ENCODE results near the gene PRPF38B. TPM values are rescaled to one million over a fixed set of nuclear protein-coding genes. Genes with fewer than 3 reads are reported as not detected.

PRPF38B gene
- total and polyA plus RNA-seq, 2 of the 4 experiments (the other 2 are of a cell fraction) = 9.0 to 19.3 TPM

DNA sequence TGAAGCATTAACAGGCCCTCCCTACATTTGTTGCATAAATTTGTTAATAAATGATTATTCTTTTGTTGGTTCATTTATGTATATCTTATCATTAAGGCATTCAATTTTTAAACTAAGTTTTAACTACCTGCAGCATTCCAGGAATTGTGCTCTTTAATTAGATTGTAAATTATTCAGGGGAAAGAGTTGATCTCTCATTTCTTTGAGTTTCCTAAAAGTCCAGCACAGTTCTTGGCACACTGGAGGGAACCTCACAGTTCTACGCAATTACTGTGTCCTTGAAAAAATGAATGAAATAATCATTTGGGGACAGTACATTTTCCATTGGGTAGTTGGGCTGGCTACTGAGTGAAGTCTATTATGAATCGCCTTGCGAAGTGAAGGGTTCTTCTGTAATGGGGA lies 53.9 kb downstream of the PRPF38B start:
- peak overlapping the region; percentile 47; the same call in 1 of the 2 replicates for H3K4me2 ChIP-seq (ENCODE audit: low read depth, low read length)
- no peak for DNase-seq
- peak overlapping the region; percentile 47; the same call in 1 of the 2 replicates for H4K91ac ChIP-seq (ENCODE audit: insufficient read depth, low read depth, low read length)
- H2AK9ac ChIP-seq (replicated peaks; ENCODE audit: low read depth, low read length, poor library complexity) = peak overlapping the region; percentile 96
- peak overlapping the region; percentile 57; the same call in 1 of the 2 replicates for H3K56ac ChIP-seq (ENCODE audit: extremely low read depth, insufficient read depth, low read length)
- peak overlapping the region; percentile 22; the same call in 1 of the 2 replicates for H3K18ac ChIP-seq (ENCODE audit: low read depth, low read length)
- intact Hi-C loops (cut with micrococcal nuclease) = loop anchor here (1.0 to 2.0 kb wide), 3 partner anchors 23 to 151 kb away; partner anchors contain the start of gene PRPF38B
- TF ChIP-seq BHLHE40 (IDR thresholded peaks at IDR 0.05; ENCODE audit: low read depth, low read length) = no peak
- TF ChIP-seq CTCF (conservative IDR thresholded peaks at IDR 0.05; ENCODE audit: low read depth, low read length) = no peak
- TF ChIP-seq RAD21 (IDR thresholded peaks at IDR 0.05; ENCODE audit: low read length) = no peak
- TF ChIP-seq ELK1 (IDR thresholded peaks at IDR 0.05; ENCODE audit: borderline replicate concordance, low read depth, low read length) = no peak
- no peak for TF ChIP-seq CHD1 (IDR thresholded peaks at IDR 0.05; ENCODE audit: low read depth, low read length)
- no peak for TF ChIP-seq NFE2L2 (IDR thresholded peaks at IDR 0.05; ENCODE audit: low read depth, low read length)
- TF ChIP-seq POLR2A (IDR thresholded peaks at IDR 0.05; ENCODE audit: low read depth, low read length) = no peak
- TF ChIP-seq RCOR1 (IDR thresholded peaks at IDR 0.05; ENCODE audit: insufficient replicate concordance, low read length) = no peak
- TF ChIP-seq RFX5 (IDR thresholded peaks at IDR 0.05; ENCODE audit: low read depth, low read length) = no peak
- ChIA-PET CTCF (interaction anchor here (0.6 to 1.2 kb wide), 2 partner anchors 10 to 15 kb away, joined by 3 to 5 read pairs; no protein-coding TSS in a partner anchor), POLR2A (ENCODE audit: unreplicated experiment) (no interaction called here)
- H3K27ac ChIP-seq (ENCODE audit: insufficient read depth, low read length) = no peak overlapping the region
- H3K36me3 ChIP-seq (ENCODE audit: control insufficient read depth, insufficient read depth, low read length) = peaks cover 2% of the 10 kb centered on the region; the same call in 1 of the 2 replicates
- H2AFZ ChIP-seq (replicated peaks; ENCODE audit: low read length, poor library complexity) = peak overlapping the region; percentile 97
- peak overlapping the region; percentile 24 to 94; a peak in 3 of 4 replicates for H4K8ac ChIP-seq (ENCODE audit: low read depth in 2 of 2, low read length in 2 of 2)
- in situ Hi-C loops (cut with MboI; ENCODE audit: low sequenced_read_pairs) = loop anchor here (5.0 kb wide), 1 partner anchor 54 kb away; the partner anchor contains the start of gene PRPF38B
- peak overlapping the region; percentile 81; the same call in 1 of the 2 replicates for H2BK20ac ChIP-seq (ENCODE audit: low read depth, low read length)
- H3K9me3 ChIP-seq (ENCODE audit: control insufficient read depth, insufficient read depth, low read length) = no peaks in the 10 kb centered on the region
- H2BK120ac ChIP-seq (ENCODE audit: low read depth, low read length) = peak overlapping the region; percentile 84
- WGBS, 2 experiments (ENCODE audit: extremely low coverage in 2 of 2, insufficient read length in 1 of 2) = no CpG with 5 or more reads among the region's 3 CpGs
- peaks cover 5% of the 10 kb centered on the region; the same call in 1 of the 2 replicates for H4K20me1 ChIP-seq (ENCODE audit: insufficient read depth, low read length)
- ATAC-seq (ENCODE audit: low read depth) = no peak
- no peaks in the 10 kb centered on the region for H3K4me1 ChIP-seq (ENCODE audit: control insufficient read depth, insufficient read depth, low read length)
- dilution Hi-C loops (cut with HindIII; ENCODE audit: low sequenced_read_pairs, unreplicated experiment) = no loop called here
- BruUV-seq (replicated peaks) = no TSS peak
- H3K4ac ChIP-seq (ENCODE audit: low read depth, low read length) = peak overlapping the region; percentile 80; the same call in 1 of the 2 replicates
- peak overlapping the region; percentile 74 for H4K5ac ChIP-seq (ENCODE audit: low read depth, low read length)
- H3K9me1 ChIP-seq (ENCODE audit: insufficient read depth, low read length) = 0 out of 2 replicates have a peak, but pooled peaks cover 2% of the 10 kb centered on the region
- H2BK15ac ChIP-seq (ENCODE audit: low read depth, low read length) = peak overlapping the region; percentile 39; the same call in 1 of the 3 replicates
- peaks cover 5% of the 10 kb centered on the region for H3K27me3 ChIP-seq (ENCODE audit: control insufficient read depth, insufficient read depth, low read length)
- no peak overlapping the region for H3K9ac ChIP-seq (ENCODE audit: low read depth, low read length)
- no peak overlapping the region; the same call in 1 of the 2 replicates for H3K23ac ChIP-seq (ENCODE audit: low read depth, low read length)
- 0 out of 2 replicates have a peak overlapping the region, but pooled peaks have one; percentile 15 for H2AK5ac ChIP-seq (ENCODE audit: low read depth, low read length)
- H3K14ac ChIP-seq (replicated peaks; ENCODE audit: low read depth, low read length) = peak overlapping the region; percentile 84; the same call in 1 of the 2 replicates
- peak overlapping the region; percentile 10; the same call in 1 of the 2 replicates for H3K4me3 ChIP-seq (ENCODE audit: insufficient read depth, low read depth, low read length)
- peak overlapping the region; percentile 44 for H2BK5ac ChIP-seq (ENCODE audit: low read depth, low read length, poor library complexity, severe bottlenecking)
- peaks cover 16 to 28% of the 10 kb centered on the region in 2 experiments; a peak in 3 of 4 replicates for H3K79me1 ChIP-seq (ENCODE audit: low read depth in 1 of 2, low read length in 2 of 2)

All from IMR-90 (cell line).